ENCODE results near the gene DCBLD1.

DNA sequence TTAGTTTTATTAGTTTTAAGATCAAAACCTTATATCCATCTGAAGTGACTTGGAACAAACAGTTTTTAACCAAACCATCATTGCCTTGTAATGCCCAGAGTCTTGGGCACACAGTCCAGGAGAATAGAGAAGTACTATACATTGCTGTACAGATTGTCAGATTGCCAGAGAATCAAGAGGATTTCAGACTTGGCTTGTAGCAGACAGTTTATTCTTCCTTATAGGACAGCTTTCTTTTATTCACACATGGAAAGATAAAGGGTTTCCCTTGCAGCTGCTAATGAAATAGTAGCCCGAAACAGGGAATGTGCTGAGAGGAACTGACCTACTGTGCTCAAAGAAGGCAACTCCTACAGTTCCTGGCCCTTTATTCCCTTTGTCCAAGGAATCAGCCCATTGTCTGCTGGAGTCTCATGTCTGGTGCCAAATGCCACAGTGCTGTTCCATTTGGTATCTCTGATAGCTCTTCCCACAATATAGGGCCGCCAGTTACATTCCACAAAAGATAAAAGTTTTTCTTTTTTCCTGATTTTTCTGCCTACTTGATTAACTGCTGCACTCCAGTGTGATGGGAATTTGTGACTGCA, 30.6 kb downstream of the DCBLD1 start:
- TF ChIP-seq, protein P1, sequence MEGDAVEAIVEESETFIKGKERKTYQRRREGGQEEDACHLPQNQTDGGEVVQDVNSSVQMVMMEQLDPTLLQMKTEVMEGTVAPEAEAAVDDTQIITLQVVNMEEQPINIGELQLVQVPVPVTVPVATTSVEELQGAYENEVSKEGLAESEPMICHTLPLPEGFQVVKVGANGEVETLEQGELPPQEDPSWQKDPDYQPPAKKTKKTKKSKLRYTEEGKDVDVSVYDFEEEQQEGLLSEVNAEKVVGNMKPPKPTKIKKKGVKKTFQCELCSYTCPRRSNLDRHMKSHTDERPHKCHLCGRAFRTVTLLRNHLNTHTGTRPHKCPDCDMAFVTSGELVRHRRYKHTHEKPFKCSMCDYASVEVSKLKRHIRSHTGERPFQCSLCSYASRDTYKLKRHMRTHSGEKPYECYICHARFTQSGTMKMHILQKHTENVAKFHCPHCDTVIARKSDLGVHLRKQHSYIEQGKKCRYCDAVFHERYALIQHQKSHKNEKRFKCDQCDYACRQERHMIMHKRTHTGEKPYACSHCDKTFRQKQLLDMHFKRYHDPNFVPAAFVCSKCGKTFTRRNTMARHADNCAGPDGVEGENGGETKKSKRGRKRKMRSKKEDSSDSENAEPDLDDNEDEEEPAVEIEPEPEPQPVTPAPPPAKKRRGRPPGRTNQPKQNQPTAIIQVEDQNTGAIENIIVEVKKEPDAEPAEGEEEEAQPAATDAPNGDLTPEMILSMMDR (conservative IDR thresholded peaks at IDR 0.05), result no peak
- no peak for TF ChIP-seq ZFX (IDR thresholded peaks at IDR 0.05)

Measured in C4-2B (cell line).